SK-N-SH treated with all-trans-retinoic acid at 6 μM for 48 hours (cell line): ENCODE measurements around the gene TCEA2.

Source experiments
- ATAC-seq: fragments of 200-7000 bp; cut with Tn5 transposase; 3 replicates; pipeline ENCODE4 v1.9.1; 2020; ENCODE audit warnings: mild to moderate bottlenecking, moderate library complexity
- ARNTL ChIP-seq: fragments of 450-650 bp; formaldehyde crosslinking; IDR thresholded peaks from 2 replicates; pipeline ENCODE4 v1.5.0; 2020; ENCODE audit warnings: low read depth, mild to moderate bottlenecking, moderate library complexity, borderline replicate concordance
- BACH2 ChIP-seq: fragments of 250-450 bp; sonication (Bioruptor Pico); IDR thresholded peaks from 2 replicates; pipeline ENCODE4 v1.9.0; 2021; ENCODE audit warnings: mild to moderate bottlenecking, borderline replicate concordance
- CSDC2 ChIP-seq: fragments of 250-450 bp; sonication (Bioruptor Pico); IDR thresholded peaks from 2 replicates; pipeline ENCODE4 v1.5.0; 2020; ENCODE audit warnings: mild to moderate bottlenecking, moderate library complexity
- ESRRG ChIP-seq: fragments of 250-450 bp; sonication (Bioruptor Pico); IDR thresholded peaks from 2 replicates; pipeline ENCODE4 v1.6.1; 2021; ENCODE audit warnings: mild to moderate bottlenecking
- GLIS3 ChIP-seq: fragments of 250-450 bp; sonication (Bioruptor Pico); IDR thresholded peaks from 2 replicates; pipeline ENCODE4 v1.5.0; 2020; ENCODE audit warnings: mild to moderate bottlenecking, moderate library complexity
- ISL1 ChIP-seq: fragments of 250-450 bp; sonication (Bioruptor Pico); IDR thresholded peaks from 2 replicates; pipeline ENCODE4 v2.1.2; 2022; ENCODE audit warnings: mild to moderate bottlenecking, moderate library complexity
- OSR1 ChIP-seq: fragments of 250-450 bp; sonication (Bioruptor Pico); IDR thresholded peaks from 2 replicates; pipeline ENCODE4 v1.8.0; 2022; ENCODE audit warnings: moderate library complexity, mild to moderate bottlenecking, inconsistent platforms
- PPARA ChIP-seq: fragments of 250-450 bp; sonication (Bioruptor Pico); IDR thresholded peaks from 2 replicates; pipeline ENCODE4 v1.5.0; 2020; ENCODE audit warnings: mild to moderate bottlenecking, borderline replicate concordance
- RARB ChIP-seq: fragments of 250-450 bp; sonication (Bioruptor Pico); IDR thresholded peaks from 2 replicates; pipeline ENCODE4 v1.8.0; 2021; ENCODE audit warnings: mild to moderate bottlenecking, moderate library complexity
- SNAI2 ChIP-seq: fragments of 250-450 bp; sonication (Bioruptor Pico); IDR thresholded peaks from 2 replicates; pipeline ENCODE4 v1.5.0; 2020; ENCODE audit warnings: mild to moderate bottlenecking, moderate library complexity
- TCF4 ChIP-seq: fragments of 250-450 bp; sonication (Bioruptor Pico); IDR thresholded peaks from 2 replicates; pipeline ENCODE4 v1.8.0; 2021; ENCODE audit warnings: mild to moderate bottlenecking, moderate library complexity, borderline replicate concordance
- TOX ChIP-seq: fragments of 250-450 bp; sonication (Bioruptor Pico); IDR thresholded peaks from 2 replicates; pipeline ENCODE4 v1.8.0; 2021; ENCODE audit warnings: mild to moderate bottlenecking, moderate library complexity, borderline replicate concordance
- ZC3H10 ChIP-seq: fragments of 250-450 bp; sonication (Bioruptor Pico); IDR thresholded peaks from 2 replicates; pipeline ENCODE4 v1.5.1; 2021; ENCODE audit warnings: mild to moderate bottlenecking, moderate library complexity
- ZFP30 ChIP-seq: fragments of 450-650 bp; formaldehyde crosslinking; IDR thresholded peaks from 2 replicates; pipeline ENCODE4 v1.5.0; 2022; ENCODE audit warnings: mild to moderate bottlenecking, moderate library complexity
- ZNF565 ChIP-seq: fragments of 450-650 bp; formaldehyde crosslinking; conservative IDR thresholded peaks from 2 replicates; pipeline ENCODE4 v1.5.0; 2020; ENCODE audit warnings: low read depth, mild to moderate bottlenecking, moderate library complexity
- ZNF70 ChIP-seq: fragments of 450-650 bp; formaldehyde crosslinking; IDR thresholded peaks from 2 replicates; pipeline ENCODE4 v1.5.0; 2020; ENCODE audit warnings: mild to moderate bottlenecking, moderate library complexity
- ZNF8 ChIP-seq: fragments of 450-650 bp; formaldehyde crosslinking; IDR thresholded peaks from 2 replicates; pipeline ENCODE4 v1.5.0; 2020; ENCODE audit warnings: mild to moderate bottlenecking, moderate library complexity
- TF ChIP-seq, protein P1 (sequence below): fragments of 250-450 bp; sonication (Bioruptor Pico); IDR thresholded peaks from 2 replicates; pipeline ENCODE4 v1.5.1; 2020; ENCODE audit warnings: low read depth, mild to moderate bottlenecking, moderate library complexity
- TF ChIP-seq, protein P2 (sequence below): fragments of 250-450 bp; sonication (Bioruptor Pico); IDR thresholded peaks from 2 replicates; pipeline ENCODE4 v1.8.0; 2021; ENCODE audit warnings: low read depth, mild to moderate bottlenecking, moderate library complexity, borderline replicate concordance
- TF ChIP-seq, protein P3 (sequence below): fragments of 250-450 bp; sonication (Bioruptor Pico); IDR thresholded peaks from 2 replicates; pipeline ENCODE4 v1.5.1; 2021; ENCODE audit warnings: mild to moderate bottlenecking, moderate library complexity
- TF ChIP-seq, protein P4 (sequence below): fragments of 250-450 bp; sonication (Bioruptor Pico); IDR thresholded peaks from 2 replicates; pipeline ENCODE4 v1.5.0; 2020; ENCODE audit warnings: mild to moderate bottlenecking, moderate library complexity
- TF ChIP-seq, protein P5 (sequence below): fragments of 250-450 bp; sonication (Bioruptor Pico); IDR thresholded peaks from 2 replicates; pipeline ENCODE4 v1.8.0; 2020; ENCODE audit warnings: mild to moderate bottlenecking, moderate library complexity, borderline replicate concordance

TCEA2 gene

DNA sequence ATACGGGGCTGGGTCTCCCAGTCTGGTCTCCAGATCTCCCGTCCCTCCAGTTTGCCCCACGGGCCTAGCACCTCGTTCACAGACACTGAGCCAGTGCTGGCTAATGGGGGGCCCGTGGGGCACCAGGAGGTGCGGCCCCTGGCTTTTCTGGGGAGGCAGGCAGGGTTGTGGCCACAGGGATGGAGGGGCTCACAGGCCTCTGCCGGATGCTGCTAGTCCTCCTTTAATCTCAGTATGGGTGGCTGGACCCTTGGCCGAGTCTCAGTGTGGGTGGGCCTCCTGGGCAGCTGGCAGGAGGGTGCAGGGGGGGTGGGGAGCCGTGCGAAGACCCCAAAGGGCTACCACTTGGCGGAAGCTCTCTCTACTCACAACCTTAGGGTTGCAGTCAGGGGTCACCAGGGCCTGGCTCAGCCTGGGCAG lies 12.0 kb upstream of the TCEA2 start (continued):
- TF ChIP-seq, protein P1, sequence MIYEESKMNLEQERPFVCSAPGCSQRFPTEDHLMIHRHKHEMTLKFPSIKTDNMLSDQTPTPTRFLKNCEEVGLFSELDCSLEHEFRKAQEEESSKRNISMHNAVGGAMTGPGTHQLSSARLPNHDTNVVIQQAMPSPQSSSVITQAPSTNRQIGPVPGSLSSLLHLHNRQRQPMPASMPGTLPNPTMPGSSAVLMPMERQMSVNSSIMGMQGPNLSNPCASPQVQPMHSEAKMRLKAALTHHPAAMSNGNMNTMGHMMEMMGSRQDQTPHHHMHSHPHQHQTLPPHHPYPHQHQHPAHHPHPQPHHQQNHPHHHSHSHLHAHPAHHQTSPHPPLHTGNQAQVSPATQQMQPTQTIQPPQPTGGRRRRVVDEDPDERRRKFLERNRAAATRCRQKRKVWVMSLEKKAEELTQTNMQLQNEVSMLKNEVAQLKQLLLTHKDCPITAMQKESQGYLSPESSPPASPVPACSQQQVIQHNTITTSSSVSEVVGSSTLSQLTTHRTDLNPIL (CRISPR knock-in tag): no peak
- TF ChIP-seq ZNF8 (CRISPR knock-in tag) (no peak), ZNF70 (CRISPR knock-in tag) (no peak)
- TF ChIP-seq, protein P2, sequence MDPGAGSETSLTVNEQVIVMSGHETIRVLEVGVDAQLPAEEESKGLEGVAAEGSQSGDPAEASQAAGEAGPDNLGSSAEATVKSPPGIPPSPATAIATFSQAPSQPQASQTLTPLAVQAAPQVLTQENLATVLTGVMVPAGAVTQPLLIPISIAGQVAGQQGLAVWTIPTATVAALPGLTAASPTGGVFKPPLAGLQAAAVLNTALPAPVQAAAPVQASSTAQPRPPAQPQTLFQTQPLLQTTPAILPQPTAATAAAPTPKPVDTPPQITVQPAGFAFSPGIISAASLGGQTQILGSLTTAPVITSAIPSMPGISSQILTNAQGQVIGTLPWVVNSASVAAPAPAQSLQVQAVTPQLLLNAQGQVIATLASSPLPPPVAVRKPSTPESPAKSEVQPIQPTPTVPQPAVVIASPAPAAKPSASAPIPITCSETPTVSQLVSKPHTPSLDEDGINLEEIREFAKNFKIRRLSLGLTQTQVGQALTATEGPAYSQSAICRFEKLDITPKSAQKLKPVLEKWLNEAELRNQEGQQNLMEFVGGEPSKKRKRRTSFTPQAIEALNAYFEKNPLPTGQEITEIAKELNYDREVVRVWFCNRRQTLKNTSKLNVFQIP: no peak

DNA sequence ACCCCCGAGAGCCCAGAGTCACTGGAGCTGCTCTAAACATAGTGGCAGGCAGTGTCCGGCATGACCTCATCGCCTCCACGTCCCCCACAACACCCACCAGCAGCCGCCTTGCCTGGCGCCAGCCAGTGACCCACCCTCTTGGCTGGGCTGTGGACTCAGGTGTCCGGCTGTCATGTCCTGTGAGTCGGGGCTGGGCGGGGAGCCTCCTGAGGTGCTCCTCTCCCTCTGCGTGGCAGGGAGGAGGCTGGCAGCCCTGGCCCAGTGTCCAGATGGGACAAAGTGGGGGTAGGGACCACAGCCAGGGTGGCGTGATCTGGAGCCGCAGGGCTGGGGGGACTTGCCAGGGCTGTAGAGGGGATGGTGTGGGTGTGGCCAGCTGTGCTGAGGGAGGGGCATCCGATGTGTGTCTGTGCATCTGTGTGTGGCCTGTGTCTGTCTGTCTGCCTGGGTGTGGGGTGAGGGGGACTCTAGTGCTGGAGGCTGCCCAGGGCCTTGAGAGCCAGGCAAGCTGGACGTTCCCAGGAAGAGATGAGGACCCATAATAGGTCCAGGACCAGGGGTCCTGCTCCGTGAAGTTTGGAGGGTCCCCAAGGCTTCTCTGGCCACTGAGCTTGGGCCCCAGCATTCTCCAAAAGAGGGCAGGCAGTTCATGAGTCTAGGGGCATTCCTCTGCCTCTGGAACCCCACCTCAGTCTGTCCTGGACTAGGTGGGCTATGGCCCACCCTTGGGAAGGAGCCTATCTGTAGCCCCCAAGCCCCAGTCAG lies 11.3 kb upstream of the TCEA2 start:
- ATAC-seq: no peak
- TF ChIP-seq TCF4 (CRISPR knock-in tag) (no peak), ARNTL (no peak), BACH2 (CRISPR knock-in tag) (no peak), SNAI2 (no peak), GLIS3 (CRISPR knock-in tag) (no peak), ESRRG (CRISPR knock-in tag) (no peak), TOX (no peak), OSR1 (CRISPR knock-in tag) (no peak), RARB (CRISPR knock-in tag) (no peak), ZC3H10 (CRISPR knock-in tag) (no peak), ZNF8 (CRISPR knock-in tag) (no peak), ZFP30 (no peak), ZNF565 (no peak), PPARA (CRISPR knock-in tag) (no peak), CSDC2 (CRISPR knock-in tag) (no peak), ZNF70 (CRISPR knock-in tag) (no peak)
- TF ChIP-seq, protein P2: no peak
- TF ChIP-seq, protein P1 (CRISPR knock-in tag): no peak
- TF ChIP-seq, protein P3, sequence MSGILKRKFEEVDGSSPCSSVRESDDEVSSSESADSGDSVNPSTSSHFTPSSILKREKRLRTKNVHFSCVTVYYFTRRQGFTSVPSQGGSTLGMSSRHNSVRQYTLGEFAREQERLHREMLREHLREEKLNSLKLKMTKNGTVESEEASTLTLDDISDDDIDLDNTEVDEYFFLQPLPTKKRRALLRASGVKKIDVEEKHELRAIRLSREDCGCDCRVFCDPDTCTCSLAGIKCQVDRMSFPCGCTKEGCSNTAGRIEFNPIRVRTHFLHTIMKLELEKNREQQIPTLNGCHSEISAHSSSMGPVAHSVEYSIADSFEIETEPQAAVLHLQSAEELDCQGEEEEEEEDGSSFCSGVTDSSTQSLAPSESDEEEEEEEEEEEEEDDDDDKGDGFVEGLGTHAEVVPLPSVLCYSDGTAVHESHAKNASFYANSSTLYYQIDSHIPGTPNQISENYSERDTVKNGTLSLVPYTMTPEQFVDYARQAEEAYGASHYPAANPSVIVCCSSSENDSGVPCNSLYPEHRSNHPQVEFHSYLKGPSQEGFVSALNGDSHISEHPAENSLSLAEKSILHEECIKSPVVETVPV: no peak
- TF ChIP-seq, protein P4, sequence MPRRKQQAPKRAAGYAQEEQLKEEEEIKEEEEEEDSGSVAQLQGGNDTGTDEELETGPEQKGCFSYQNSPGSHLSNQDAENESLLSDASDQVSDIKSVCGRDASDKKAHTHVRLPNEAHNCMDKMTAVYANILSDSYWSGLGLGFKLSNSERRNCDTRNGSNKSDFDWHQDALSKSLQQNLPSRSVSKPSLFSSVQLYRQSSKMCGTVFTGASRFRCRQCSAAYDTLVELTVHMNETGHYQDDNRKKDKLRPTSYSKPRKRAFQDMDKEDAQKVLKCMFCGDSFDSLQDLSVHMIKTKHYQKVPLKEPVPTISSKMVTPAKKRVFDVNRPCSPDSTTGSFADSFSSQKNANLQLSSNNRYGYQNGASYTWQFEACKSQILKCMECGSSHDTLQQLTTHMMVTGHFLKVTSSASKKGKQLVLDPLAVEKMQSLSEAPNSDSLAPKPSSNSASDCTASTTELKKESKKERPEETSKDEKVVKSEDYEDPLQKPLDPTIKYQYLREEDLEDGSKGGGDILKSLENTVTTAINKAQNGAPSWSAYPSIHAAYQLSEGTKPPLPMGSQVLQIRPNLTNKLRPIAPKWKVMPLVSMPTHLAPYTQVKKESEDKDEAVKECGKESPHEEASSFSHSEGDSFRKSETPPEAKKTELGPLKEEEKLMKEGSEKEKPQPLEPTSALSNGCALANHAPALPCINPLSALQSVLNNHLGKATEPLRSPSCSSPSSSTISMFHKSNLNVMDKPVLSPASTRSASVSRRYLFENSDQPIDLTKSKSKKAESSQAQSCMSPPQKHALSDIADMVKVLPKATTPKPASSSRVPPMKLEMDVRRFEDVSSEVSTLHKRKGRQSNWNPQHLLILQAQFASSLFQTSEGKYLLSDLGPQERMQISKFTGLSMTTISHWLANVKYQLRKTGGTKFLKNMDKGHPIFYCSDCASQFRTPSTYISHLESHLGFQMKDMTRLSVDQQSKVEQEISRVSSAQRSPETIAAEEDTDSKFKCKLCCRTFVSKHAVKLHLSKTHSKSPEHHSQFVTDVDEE: no peak

DNA sequence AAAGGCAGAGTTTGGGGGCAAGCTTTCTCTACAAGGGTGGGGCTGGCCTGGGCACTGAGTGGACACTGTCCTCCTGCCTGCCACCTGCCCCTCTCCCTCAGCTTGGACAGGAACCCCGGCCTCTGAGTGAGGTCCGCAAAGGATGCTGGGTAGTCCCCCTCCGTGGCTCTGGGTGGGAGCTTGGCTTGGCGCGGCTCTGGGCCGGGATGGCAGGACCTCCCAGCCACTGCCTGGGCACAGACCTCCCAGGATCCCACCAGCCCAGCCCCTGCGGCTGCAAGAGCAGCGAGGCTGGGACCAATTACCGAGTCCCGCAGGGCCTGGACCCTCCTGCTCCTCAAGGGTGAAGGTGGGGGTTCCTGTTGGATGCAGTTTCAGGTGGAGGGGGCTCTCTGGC lies 10.7 kb upstream of the TCEA2 start:
- no peak for ATAC-seq
- TF ChIP-seq, protein P2: no peak
- TF ChIP-seq ZNF8 (CRISPR knock-in tag): no peak
- no peak for TF ChIP-seq CSDC2 (CRISPR knock-in tag)
- no peak for TF ChIP-seq RARB (CRISPR knock-in tag)
- TF ChIP-seq ESRRG (CRISPR knock-in tag): no peak
- no peak for TF ChIP-seq TOX
- TF ChIP-seq GLIS3 (CRISPR knock-in tag): no peak
- no peak for TF ChIP-seq ISL1 (CRISPR knock-in tag)
- TF ChIP-seq ZFP30: no peak
- TF ChIP-seq, protein P5, sequence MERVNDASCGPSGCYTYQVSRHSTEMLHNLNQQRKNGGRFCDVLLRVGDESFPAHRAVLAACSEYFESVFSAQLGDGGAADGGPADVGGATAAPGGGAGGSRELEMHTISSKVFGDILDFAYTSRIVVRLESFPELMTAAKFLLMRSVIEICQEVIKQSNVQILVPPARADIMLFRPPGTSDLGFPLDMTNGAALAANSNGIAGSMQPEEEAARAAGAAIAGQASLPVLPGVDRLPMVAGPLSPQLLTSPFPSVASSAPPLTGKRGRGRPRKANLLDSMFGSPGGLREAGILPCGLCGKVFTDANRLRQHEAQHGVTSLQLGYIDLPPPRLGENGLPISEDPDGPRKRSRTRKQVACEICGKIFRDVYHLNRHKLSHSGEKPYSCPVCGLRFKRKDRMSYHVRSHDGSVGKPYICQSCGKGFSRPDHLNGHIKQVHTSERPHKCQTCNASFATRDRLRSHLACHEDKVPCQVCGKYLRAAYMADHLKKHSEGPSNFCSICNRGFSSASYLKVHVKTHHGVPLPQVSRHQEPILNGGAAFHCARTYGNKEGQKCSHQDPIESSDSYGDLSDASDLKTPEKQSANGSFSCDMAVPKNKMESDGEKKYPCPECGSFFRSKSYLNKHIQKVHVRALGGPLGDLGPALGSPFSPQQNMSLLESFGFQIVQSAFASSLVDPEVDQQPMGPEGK (CRISPR knock-in tag): no peak
- no peak for TF ChIP-seq ZC3H10 (CRISPR knock-in tag)
- TF ChIP-seq TCF4 (CRISPR knock-in tag): no peak
